Mucosa of rectum (tissue), 2 donors: ENCODE data around the gene GMPPB.
"Not testable (repeated sequence)": the region's sequence is repeated elsewhere in the genome, so short reads cannot be mapped to it uniquely, and the experiment has no call there.

Source experiments
- H3K27ac ChIP-seq, 2 donors: one replicate each; pipeline ENCODE4 v1.7.0; 2013; ENCODE audit warnings: inconsistent platforms in 2 of 2, low read depth in 2 of 2, low read length in 2 of 2
- H3K27me3 ChIP-seq, 2 donors: one replicate each; pipeline ENCODE4 v1.7.0; 2013; ENCODE audit warnings: low read length in 2 of 2; ENCODE audit not compliant: control insufficient read depth in 2 of 2, insufficient read depth in 2 of 2
- H3K36me3 ChIP-seq, 2 donors: one replicate each; pipeline ENCODE4 v1.7.0; 2013; ENCODE audit warnings: low read length in 2 of 2; ENCODE audit not compliant: control insufficient read depth in 2 of 2, insufficient read depth in 2 of 2
- H3K4me1 ChIP-seq, 2 donors: one replicate each; pipeline ENCODE4 v1.7.0; 2013; ENCODE audit warnings: low read length in 2 of 2, mild to moderate bottlenecking in 1 of 2; ENCODE audit not compliant: control insufficient read depth in 2 of 2, insufficient read depth in 2 of 2
- H3K4me3 ChIP-seq, 2 donors: one replicate each; pipeline ENCODE4 v1.7.0; 2013; ENCODE audit warnings: low read length in 2 of 2
- H3K9ac ChIP-seq, 2 donors: one replicate each; pipeline ENCODE4 v1.7.0; 2013; ENCODE audit warnings: low read length in 2 of 2, low read depth in 1 of 2, mild to moderate bottlenecking in 1 of 2
- H3K9me3 ChIP-seq, 2 donors: one replicate each; pipeline ENCODE4 v1.7.0; 2013; ENCODE audit warnings: low read length in 2 of 2; ENCODE audit not compliant: control insufficient read depth in 2 of 2
- donor health status: healthy.
- donor health status: Normal muscosa, but diverticular disease.

The GMPPB gene

DNA sequence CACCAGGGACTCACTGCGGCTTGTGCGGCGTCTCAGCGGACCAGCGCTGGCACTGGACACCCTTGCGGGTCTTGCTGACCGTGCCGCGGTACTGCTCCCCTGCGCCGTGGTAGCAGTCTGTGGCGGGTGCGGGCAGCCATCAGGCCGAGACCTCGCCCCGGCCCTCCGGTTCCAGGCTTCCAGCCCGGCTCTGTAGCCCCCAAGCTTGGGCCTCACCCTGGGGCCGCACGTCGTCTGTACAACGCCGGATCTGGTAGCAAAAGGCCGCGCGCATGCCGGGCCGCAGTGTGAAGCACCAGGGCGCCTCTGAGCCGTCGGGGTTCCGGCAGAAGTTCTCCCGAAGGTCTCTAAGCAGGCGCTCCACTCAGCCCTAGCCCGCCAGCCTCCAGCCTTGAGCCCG, 37.9 kb downstream of the GMPPB start:
- not testable (repeated sequence) for H3K9me3 ChIP-seq, H3K4me3 ChIP-seq, H3K9ac ChIP-seq, H3K27me3 ChIP-seq, H3K27ac ChIP-seq
- peaks cover 11 to 17% of the 10 kb centered on the region in 2 donors for H3K4me1 ChIP-seq
- H3K36me3 ChIP-seq: peaks cover 28 to 31% of the 10 kb centered on the region in 2 donors

GRCh38 chr3:49685103-49685502, 38.6 kb downstream of the GMPPB start:
- not testable (repeated sequence) for H3K9ac ChIP-seq, H3K27ac ChIP-seq, H3K27me3 ChIP-seq, H3K4me3 ChIP-seq, H3K9me3 ChIP-seq
- Histone ChIP-seq H3K36me3 (peaks cover 34 to 38% of the 10 kb centered on the region in 2 donors), H3K4me1 (peaks cover 8 to 10% of the 10 kb centered on the region in 2 donors)

- not testable (repeated sequence) for H3K9ac ChIP-seq, H3K9me3 ChIP-seq, H3K27ac ChIP-seq, H3K4me1 ChIP-seq, H3K4me3 ChIP-seq, H3K27me3 ChIP-seq
- peaks cover 40 to 45% of the 10 kb centered on the region in 2 donors for H3K36me3 ChIP-seq
These were observed 39.3 kb downstream of the GMPPB start for GRCh38 chr3:49684453-49684852.

DNA sequence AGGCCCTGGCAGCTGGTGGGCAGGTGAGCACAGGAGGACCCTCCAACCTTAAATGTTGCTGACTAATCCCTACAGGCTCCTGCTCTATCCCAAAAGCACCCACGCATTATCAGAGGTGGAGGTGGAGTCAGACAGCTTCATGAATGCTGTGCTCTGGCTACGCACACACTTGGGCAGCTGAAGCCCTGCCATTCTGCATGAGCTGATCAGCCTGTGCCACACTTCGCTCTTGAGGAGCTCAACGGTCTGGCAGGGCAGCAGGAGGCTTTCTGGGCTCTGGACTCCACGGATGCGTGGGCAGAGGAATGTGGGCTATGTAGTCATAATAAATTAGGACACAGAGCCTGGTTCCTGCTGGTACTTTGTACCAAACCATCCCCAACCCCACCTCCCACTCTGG, 40.6 kb downstream of the GMPPB start:
- H3K4me3 ChIP-seq: no peak overlapping the region
- no peaks in the 10 kb centered on the region for H3K9me3 ChIP-seq
- H3K9ac ChIP-seq: no peak overlapping the region
- no peak overlapping the region for H3K27ac ChIP-seq
- H3K4me1 ChIP-seq: peaks cover 3% of the 10 kb centered on the region in 2 donors
- H3K36me3 ChIP-seq: peaks cover 53 to 58% of the 10 kb centered on the region in 2 donors
- H3K27me3 ChIP-seq: no peaks in the 10 kb centered on the region

- H3K4me3 ChIP-seq: no peak overlapping the region
- peaks cover 69 to 74% of the 10 kb centered on the region in 2 donors for H3K36me3 ChIP-seq
- H3K4me1 ChIP-seq: no peaks in the 10 kb centered on the region
- H3K27me3 ChIP-seq: no peaks in the 10 kb centered on the region
- no peaks in the 10 kb centered on the region for H3K9me3 ChIP-seq
- H3K9ac ChIP-seq: no peak overlapping the region
- H3K27ac ChIP-seq: no peak overlapping the region
These were observed 42.2 kb downstream of the GMPPB start for GRCh38 chr3:49681543-49681942.

DNA sequence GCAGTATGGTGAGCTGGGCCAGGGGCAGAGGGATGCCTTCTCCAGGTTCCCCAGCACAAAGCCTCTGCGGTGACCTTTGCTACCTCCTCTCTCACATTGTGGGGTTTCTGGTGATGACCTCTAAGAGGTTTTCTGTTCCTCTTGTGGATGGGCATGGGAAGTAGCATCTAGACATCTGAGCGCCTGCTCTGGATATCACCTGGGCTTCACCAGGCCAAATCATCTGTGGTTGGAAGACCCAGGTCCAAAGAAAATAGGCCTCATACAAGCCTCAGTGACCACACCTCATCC, 42.6 kb downstream of the GMPPB start:
- no peak overlapping the region for H3K27ac ChIP-seq
- no peaks in the 10 kb centered on the region for H3K9me3 ChIP-seq
- no peak overlapping the region for H3K4me3 ChIP-seq
- no peak overlapping the region for H3K9ac ChIP-seq
- H3K4me1 ChIP-seq: no peaks in the 10 kb centered on the region
- H3K36me3 ChIP-seq: peaks cover 72 to 77% of the 10 kb centered on the region in 2 donors
- H3K27me3 ChIP-seq: no peaks in the 10 kb centered on the region

GRCh38 chr3:49680493-49681231, 43.1 kb downstream of the GMPPB start:
- no peaks in the 10 kb centered on the region for H3K27me3 ChIP-seq
- no peak overlapping the region for H3K27ac ChIP-seq
- peaks cover 74 to 83% of the 10 kb centered on the region in 2 donors for H3K36me3 ChIP-seq
- no peaks in the 10 kb centered on the region for H3K9me3 ChIP-seq
- no peak overlapping the region for H3K9ac ChIP-seq
- H3K4me1 ChIP-seq: no peaks in the 10 kb centered on the region
- no peak overlapping the region for H3K4me3 ChIP-seq

GRCh38 chr3:49675912-49676311, 47.8 kb downstream of the GMPPB start:
- no peak overlapping the region for H3K4me3 ChIP-seq
- H3K9ac ChIP-seq: no peak overlapping the region
- peaks cover 46 to 54% of the 10 kb centered on the region in 2 donors for H3K36me3 ChIP-seq

GRCh38 chr3:49674497-49674983, 49.2 kb downstream of the GMPPB start:
- H3K9me3 ChIP-seq: no peaks in the 10 kb centered on the region

More at GRCh38 chr3:49675912-49676311, 47.8 kb downstream of the GMPPB start:
- peaks cover 12 to 13% of the 10 kb centered on the region in 2 donors for H3K4me1 ChIP-seq
- H3K27me3 ChIP-seq: no peaks in the 10 kb centered on the region
- no peaks in the 10 kb centered on the region for H3K9me3 ChIP-seq
- H3K27ac ChIP-seq: no peak overlapping the region

DNA sequence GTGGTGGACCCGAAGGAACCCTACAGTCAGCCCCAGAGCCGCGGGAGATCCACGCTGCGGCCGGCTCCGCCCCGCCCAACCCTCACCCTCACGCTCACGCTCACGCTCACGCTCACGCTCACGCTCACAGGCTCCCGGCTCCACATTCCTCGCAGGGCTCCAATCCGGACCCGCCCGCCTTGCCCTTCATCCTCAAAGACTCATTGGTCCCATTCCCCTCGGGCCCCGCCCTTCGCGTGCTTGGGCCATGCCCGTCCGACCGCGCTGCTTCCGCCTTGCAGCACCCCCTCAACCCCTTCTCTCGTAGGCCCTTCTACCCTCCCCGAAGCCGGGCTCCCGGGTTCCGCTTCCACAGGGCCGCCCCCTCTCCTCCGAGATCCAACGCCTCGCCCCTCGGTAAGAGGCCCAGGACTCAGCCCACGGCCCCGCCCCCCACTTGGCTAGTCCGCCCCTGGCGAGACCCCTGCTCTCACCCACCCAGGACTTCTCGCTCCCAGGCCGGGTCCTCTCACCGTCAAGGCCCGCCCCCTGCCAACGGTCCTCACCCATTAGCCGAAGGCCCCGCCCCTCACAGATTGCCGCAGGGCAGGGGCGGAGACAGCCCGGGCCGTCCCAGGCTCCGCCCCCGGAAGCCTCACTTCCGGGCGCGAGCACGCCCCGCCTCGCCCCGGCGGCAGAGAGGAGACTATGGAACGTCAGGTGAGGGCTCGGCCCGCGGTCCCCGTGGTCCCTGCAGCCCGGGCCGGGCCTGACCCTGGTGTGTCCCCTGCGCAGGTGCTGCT, 49.8 kb downstream of the GMPPB start, which contains the start of gene APEH:
Gene APEH, plus strand, starts transcription at position 637 of the 782 bp plus-strand sequence. Its CDS starts 51 bp downstream, at position 688.
- H3K36me3 ChIP-seq: peaks cover 28 to 34% of the 10 kb centered on the region in 2 donors
- peak within 1 kb of the TSS; percentile 54 to 87 for H3K9ac ChIP-seq
- peaks cover 12 to 13% of the 10 kb centered on the region in 2 donors for H3K4me1 ChIP-seq
- no peaks in the 10 kb centered on the region for H3K9me3 ChIP-seq
- peak within 1 kb of the TSS; percentile 93 to 95 for H3K27ac ChIP-seq
- peaks cover 0 to 5% of the 10 kb centered on the region in 2 donors for H3K27me3 ChIP-seq
- peak within 1 kb of the TSS; percentile 83 to 89 for H3K4me3 ChIP-seq

More at GRCh38 chr3:49674497-49674983, 49.2 kb downstream of the GMPPB start:
- Histone ChIP-seq H3K27ac (peak overlapping the region; percentile 93 to 95), H3K4me3 (peak overlapping the region; percentile 83 to 89), H3K9ac (peak overlapping the region; percentile 47 to 87), H3K27me3 (no peaks in the 10 kb centered on the region), H3K36me3 (peaks cover 35 to 40% of the 10 kb centered on the region in 2 donors), H3K4me1 (peaks cover 12 to 13% of the 10 kb centered on the region in 2 donors)
